ENCODE data around the gene PARG.
"Not testable (repeated sequence)": the region's sequence is repeated elsewhere in the genome, so short reads cannot be mapped to it uniquely, and the experiment has no call there.

Gene PARG

DNA sequence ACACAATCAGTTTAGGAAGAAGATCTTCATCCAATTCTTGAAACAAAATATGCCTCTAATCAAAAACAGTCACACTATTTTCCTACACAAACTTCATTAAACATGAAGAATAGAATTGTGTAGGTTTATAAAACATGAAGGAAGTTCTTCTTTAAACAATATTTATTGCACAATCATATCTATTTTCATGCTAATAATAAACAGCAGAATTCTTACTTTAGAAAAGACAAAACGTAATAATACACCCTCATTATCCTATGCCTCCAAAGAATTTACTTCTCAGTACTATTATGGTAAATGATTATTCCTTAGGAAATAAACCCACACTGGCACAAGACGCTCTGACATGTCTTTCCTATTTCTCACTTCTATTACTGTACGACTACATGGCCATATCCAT lies 41.4 kb downstream of the PARG start:
- DNase-seq, result not testable (repeated sequence)

DNA sequence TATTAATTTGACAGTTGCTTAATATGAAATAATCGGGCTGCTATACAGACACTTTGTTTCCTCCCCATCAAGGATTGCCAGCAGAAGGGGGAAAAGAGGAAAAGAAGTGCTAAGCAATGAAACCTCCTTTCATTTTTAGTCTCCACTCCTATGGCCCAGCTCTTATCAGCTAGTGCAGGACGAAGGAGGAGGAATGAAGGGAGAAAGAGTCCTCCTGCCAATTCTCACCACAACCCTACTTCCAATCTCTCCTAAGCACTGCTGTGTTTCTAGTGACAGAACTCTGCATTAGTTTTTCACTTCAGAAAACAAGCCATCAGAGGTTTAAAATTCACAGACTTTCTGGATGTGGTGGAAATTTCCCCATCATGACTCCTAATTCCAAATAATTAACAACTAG lies 41.8 kb downstream of the PARG start:
- DNase-seq, result not testable (repeated sequence)

DNA sequence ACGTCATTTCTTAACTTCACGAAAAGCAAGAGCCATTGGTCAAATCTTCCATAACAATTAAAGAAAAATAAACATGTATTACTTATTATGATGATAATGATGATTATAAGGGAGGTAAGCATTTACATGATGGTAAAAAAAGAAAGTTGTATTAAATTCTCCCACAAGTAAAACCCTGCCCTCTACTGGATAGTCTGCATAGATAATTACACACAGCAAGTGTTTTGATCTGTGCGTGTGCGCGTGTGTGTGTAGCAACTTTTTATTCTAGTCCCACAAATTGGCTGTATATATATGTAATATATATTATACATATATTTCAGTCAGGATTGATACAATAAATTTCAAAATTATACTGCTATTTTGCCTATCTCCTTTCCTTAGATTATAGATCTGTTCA lies 51.8 kb downstream of the PARG start:
- not testable (repeated sequence) for DNase-seq

DNA sequence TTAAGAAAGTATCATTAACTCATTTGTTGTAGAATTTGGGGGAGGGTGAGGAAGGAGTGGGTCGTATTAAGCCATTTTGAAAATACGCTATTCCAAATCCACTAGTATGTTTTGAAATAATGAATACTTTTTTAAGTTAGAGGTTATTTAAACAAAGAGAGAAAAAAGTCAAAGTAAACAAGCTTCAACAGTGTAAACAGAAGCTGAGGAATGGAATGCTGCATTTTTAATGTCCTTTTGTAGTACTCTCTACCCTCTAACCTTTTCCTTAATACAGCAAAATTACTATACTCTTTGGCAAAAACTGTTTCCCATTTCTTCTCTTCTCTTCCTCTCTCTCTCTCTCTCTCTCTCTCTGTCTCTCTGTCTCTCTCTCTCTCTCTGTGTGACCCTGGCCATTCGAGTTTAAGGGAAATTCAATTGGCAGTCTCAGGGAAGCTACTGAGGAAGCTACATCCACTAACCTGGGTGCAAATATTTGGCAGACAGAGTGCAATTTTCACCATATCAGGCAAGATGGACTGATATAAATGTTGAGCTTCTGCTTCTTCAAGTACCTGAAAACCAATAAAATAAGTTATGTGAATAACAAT lies 57.0 kb downstream of the PARG start:
- not testable (repeated sequence) for DNase-seq

DNA sequence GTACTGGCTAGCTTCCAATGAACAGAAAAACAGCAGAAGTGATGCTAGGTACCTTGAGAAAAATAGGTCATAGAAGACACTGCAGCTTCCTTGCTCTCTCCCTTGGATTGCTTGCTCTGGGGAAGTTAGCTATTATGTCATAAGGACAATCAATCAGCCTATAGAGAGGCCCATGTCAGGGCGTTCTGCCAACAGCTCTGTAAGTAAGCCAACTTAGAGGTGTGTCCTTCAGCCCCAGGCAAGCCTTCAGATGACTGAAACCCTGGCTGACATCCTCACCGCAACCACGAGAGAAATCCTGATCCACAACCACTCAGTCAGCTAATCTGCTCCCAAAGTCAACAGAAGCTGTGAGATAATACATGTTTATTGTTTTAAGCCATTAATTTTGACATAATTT lies 58.0 kb downstream of the PARG start:
- not testable (repeated sequence) for DNase-seq

DNA sequence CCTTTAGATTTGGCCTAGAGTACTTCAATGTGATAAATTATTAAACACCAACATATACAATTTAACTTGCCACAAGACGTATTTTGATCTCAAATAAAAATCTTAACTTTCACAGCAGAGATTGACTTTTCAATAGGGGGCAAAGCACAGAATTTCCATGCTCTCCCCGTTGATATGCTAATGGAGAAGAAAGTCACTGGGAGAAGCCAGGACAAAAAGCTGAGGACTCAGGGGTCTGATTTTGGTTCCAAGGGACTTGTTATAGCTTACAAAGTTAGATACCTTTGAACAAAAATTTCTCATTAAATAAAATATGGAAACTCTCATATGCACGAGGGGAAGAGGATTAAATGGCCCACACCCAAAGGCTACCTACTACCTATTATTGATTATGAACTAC lies 59.5 kb downstream of the PARG start:
- DNase-seq, result not testable (repeated sequence)

DNA sequence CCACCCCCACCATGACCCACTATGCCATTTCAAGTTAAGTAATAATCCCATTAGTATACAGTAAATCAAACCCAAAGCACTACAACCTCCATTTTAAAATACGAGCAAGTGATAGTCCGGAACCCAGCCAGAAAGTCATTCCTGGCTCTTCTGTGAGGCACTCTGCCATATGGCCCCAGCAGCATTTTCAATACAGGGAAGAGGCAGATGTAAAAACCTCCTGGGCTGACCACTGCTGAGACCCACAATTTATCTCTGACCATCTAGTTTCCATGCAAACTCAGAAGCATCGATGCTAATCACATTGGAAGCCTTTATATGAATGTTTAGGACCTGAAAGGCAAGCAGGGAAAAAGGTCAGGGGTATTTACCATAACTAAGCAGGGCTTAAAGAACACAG lies 69.1 kb downstream of the PARG start:
- DNase-seq, result not testable (repeated sequence)

DNA sequence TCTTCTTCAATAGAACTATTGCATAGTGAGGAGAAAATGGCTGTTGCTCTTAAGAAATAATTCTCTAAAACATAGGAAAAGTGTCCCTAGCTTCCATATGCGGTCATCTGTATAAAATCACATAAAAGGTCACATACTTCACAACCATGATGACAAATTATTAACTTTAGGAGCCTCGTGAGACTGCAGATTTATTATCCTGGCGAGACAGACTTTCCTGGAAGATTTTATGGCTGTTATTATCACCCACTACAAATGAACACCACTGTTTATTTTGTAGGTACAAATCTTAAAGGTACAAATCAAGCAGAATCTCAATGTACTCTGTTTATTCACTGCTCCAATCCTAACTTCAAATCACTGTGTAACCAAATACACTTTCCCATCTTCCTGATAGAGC lies 70.4 kb downstream of the PARG start:
- not testable (repeated sequence) for DNase-seq

DNA sequence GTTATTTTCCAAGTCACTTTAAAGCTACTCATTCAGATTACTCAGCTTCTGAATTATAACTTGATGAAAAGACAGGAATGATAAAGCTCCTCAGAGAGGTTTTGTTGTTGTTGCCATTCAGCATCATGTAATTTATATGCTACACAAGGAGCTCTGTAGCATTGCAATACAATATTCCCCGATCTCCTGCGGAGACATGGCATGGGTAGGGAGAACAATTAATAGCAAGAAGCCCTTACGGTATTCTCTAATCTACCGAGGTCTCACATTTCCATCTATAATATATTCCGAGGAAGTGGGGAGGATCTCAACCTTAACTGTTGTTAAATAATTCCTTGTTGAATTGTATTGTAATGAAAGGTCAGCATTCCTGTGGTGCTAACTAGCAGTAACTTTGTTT lies 81.9 kb downstream of the PARG start:
- not testable (repeated sequence) for DNase-seq

DNA sequence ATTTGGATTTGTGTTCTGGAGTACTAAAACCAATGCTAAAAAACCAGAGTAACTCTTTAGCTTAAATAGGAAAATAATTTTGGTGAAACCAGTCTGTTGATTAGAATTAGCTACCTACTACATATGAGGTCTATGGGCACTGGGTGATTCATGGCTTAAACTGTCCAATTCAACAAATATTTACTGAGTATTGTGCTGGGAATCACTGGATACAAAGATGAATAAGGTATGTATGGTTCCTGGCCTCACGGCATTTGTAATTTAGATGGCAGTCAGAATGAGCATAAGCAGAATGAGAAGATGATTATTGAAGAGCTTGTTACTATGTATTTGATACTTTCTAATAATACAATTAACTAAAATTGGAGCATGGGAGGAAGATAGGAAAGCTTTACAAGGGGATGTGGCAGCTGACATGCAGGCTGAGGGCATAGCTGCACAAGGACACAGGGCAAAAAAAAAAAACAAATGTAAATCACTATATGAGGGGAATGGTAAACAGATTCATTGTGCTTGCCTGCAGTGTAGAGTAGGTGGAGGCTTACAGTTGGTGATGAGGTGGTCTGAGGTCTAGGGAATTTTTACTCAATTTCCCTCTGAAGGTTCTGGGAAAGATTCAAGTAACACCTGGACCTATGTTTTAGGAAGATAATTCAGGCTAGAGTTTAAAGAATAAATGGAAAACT lies 83.0 kb downstream of the PARG start:
- not testable (repeated sequence) for DNase-seq

DNA sequence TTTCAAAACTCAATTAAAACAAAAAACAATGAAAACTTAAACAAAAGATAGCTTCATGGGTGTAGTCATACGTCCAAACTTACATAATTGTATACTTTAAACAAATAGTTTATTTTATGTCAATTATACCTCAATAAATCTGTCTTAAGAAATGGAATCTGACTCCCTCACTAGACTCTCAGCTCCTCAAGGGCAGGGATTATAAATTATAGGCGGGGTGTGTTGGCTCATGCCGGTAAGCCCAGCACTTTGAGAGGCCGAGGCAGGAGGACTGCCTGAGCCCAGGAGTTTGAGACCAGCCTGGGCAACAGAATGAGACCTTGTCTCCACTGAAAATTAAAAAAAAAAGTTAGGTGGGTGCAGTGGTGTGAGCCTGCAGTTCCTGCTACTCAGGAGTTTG lies 92.3 kb downstream of the PARG start:
- not testable (repeated sequence) for DNase-seq

DNA sequence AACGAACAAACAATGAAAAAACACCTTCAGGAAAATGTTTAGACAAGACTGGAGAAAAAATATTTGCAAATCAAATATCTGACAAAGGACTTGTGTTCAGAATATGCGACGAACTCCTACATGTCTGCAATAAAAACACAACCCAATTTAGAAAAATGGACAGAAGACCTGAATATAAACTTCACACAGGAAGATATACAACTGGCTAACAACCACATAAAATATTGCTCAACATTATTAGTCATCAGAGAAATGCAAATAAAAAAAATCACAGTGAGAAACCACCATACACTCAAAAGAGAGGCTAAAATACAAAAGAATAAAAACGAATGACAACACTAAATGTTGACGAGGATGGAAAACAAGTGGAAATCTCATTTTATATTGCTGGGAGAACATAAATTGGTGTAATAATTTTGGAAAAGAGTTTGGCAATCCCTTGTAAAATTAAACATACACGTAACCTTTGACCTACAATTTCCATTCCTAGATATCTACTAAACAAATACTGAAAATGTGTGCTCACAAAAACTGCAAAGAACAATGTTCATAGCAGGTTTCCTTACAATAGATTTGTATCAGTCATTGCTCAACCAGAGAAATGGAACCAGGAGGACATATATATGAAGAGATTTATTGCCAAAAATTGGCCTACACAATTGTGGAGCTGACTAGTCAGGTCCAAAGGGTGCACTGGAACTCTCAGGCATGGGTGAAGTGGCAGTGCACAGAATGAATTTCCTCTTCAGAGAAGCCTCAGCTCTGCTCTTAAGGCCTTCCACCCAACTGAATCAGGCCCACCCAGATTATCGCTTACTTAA lies 96.8 kb downstream of the PARG start:
- DNase-seq, result no peak

DNA sequence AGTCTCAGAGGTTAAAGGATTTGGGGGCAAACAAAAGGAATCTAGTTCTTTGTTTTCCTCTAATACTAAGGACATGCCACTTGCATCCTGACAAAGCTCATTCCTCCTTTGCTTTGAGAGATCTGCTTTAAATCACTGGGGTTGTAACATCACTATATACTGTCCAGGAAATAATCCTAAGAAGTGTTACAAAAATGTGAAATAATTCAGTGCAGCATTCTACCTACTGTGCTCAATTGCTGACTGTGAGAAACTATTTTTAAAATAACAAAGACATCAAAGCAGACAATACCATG lies 99.5 kb downstream of the PARG start:
- not testable (repeated sequence) for DNase-seq

DNA sequence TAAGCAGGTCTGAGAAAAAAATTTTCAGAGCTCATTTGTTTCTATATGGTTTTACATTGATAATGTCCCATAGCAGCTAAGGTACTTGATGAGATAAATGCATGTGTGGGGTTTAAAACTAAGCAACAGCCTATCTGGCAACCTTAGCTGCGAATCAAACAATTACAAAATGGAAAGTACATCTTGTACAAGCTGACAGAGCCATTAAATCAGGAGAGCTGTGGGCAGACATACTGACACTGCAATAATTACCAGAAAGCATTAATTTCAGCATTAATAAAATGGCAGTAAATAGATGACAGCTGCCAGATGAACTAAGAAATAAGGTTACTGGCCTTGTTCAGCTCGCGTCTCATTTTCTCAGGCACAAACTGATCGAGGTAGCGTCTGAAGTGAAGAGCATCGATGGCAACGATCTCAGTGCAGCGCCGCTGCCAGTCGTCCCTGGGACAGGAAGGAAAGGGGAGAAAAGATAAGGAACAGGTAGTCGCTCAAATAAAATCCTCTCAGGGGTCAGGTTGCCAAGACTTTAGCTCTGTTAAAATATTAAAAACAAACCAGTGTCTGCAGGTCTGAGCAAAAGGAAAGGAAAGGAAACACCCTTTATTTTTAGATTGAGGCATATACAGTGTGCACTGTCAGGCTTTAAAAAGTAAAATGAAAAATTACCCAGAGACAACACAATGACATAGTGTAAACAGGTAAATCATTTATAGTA lies 100.1 kb downstream of the PARG start:
- DNase-seq, result no peak

DNA sequence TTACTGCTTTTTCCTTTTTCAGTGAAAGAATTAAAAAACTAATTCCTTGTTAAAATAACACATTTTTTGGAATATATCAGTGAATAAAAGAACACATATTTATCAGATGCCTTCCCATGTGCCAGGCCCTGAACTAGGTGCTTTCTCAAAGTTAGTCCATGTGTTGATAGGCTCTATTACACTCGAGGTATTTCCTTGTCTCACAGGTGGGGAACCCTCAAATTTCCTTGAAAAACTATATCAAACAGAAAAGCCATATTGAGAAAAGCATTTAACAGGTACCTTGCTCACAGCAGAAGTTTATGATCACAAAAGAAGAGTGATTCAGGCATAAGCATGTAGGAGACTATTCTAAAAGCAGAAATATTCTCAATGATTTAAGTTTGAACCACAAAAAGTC lies 104.1 kb downstream of the PARG start:
- DNase-seq, result no peak

DNA sequence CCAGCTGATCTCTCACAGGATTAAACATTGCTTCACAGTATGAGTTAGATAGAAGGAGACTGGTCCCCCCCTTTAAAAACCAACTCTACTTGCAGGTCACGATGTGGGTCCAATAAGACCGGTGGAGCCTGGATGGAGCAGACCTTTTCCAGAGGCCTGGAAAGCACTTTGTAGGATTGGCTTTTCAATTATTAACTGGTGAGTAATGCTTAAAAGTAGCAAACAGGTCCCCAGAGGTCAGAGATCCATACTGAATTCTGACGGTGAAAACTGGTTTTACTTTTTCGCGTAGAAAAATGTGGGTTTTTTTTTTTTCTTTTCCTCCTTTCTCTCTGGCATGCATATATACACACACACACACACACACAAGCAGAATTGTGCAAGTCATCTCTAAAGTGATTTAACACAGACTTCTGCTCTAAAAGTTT lies 104.8 kb downstream of the PARG start:
- no peak for DNase-seq

DNA sequence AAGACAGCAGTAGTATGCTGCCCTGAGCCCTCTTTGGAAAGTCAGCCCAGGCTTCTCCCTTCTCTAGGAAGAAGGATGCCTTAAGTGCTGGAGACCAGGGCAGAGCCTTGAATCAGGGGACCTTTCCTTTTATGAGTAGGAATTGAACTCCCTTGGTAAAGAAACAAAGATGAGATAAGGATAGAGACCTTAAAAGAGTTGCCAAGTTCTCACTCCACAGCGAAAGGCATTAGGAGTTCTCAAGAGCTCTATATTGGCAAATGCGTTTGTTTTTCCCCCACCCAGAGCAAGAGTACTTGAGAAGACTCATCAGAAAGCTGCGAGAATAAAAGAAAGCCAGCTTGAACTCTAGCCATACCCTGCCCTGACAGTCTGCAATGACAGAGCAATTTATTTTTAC lies 106.9 kb downstream of the PARG start:
- no peak for DNase-seq

DNA sequence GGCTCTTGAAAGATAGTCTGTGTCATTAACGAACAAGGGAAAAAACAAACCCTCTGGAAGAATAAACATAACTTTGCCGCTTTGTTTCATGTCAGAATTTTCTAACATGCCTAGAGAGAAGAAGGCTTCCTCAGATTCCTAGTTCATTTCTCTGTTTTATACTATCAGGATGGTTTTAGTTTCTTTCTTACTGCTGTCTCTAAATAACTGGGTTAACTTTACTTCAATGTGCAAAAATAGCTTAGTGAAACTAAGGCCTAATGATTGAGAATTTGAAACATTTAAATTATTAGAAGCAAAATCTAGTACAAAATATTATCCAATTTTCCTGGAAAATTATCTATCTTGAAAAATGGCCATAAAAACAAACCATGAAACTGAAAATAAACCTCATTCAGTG lies 107.6 kb downstream of the PARG start:
- no peak for DNase-seq

DNA sequence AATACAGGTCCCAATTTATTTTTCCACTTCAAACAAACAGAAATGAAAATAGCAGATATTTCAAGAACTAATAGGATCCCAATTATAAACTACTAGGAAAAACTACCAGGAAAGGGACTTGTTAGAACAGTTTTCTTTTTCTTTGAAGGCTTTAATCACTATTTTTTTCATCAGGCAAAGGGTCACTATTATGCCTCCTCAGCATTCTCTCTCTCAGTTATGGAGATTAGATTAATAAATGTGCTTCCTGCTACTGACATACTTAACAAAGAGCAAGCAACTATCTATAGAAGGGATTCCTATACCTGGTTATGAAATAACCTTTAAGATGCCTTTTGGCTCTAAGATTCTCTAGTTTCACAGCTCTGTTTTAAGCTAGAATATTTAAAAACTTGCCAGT lies 108.7 kb downstream of the PARG start:
- no peak for DNase-seq

DNA sequence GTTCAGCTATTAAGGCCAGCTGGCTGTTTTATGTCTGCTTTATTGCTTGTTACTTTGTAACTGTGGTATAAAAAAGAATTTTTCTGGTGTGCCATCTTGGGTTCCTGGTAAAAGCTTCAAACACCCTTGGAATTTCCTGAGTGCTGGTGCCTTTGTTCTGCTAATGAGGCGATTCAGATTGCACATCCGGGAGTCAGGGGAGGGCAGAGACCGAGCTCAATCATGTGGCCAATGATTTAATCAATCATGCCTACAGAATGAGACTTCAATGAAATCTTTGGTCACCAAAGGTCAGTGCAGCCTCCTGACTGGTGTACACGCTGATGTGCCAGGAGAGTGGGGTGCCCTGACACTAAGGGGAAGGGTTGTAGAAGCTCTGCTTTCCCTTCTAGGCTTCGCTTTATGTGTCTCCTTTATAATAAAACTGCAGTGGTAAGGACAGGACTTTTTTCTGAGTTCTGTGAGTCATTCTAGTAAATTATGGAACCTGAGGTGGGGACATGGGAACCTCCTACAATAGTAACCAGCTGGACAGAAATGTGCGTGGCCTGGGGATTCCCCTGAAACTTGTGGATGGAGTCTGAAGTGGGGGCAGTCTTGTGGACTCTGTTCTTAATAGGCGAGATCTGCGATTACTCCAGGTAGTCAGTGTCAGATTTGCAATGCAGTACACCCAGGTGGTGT lies 110.3 kb downstream of the PARG start:
- DNase-seq, result no peak

DNA sequence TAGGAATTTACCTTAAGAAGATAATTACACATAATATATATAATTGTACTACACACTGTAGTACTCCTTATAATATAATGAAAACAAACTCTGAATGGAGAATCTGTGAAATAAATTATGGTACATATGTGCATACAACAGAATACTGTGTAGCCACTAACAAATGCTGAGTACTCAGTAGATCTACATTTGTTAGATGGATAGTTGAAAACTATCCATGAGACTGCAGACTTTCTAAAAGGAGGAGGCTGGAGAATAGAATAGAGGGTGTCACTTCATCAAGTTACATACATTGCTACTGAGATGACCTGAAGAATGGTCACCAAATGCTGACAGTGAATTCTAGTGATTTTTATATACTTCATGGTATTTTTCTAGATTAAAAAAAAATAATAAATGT lies 111.0 kb downstream of the PARG start:
- DNase-seq, result no peak

DNA sequence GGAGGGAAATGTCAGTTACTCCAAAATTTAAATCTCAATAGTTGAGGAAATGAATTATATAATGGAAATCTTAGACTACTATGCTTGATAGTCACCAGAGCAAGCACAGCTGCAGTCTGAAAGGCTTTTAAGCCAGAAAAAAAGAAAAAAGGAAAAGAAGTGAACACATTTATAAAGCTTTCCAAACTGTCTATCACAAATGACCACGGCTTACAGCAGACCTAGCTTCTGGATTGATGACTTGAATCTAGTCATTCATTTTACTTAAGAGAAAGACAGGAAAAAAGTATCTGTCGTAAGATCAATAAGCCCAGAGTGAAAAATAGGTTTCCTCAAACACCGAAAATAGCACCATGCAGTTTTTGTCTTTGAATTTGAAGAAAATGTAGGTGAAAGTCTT lies 111.8 kb downstream of the PARG start:
- no peak for DNase-seq

DNA sequence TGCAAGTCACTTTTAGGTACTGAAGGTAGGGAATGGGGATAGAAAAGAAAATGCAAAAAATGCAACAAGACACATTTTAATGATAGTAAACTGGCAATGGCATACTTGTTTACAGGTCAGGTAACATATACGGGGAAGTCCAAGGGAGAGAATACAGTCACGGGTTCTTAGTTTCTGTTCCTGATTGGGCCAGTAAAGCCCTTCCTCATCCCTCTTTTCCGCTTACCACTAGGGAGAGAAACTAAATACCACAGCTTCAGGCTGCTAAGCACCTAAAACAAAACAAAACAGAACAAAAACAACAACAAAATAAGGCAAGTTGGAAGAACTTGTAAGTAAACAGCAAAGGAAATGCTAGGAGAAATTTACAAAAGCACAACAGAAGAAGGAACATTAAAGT lies 114.5 kb downstream of the PARG start:
- no peak for DNase-seq

All from activated naive CD4-positive, alpha-beta T cell treated with Interleukin-2 at 50 U/mL for 16 hours (primary cell).